Caco-2 (cell line): ENCODE data around the gene PLEKHA5. TPM values are rescaled to one million over a fixed set of nuclear protein-coding genes. Genes with fewer than 3 reads are reported as not detected.

Experiments used
- BruUV-seq: library from RNA; stranded (reverse); fragments of 400-500 nt; replicated peaks from 2 replicates; lab custom pipeline; 2021; lab: Mats Ljungman, UMichigan
- CTCF ChIA-PET: fragments of 300-600 bp; sonication (Branson Sonifier 250); formaldehyde crosslinking; loops from one replicate; lab custom pipeline; 2022; ENCODE audit warnings: antibody characterized with exemption; lab: Charles Lee
- POLR2A ChIA-PET: fragments of 300-600 bp; sonication (Branson Sonifier 250); formaldehyde crosslinking; loops from one replicate; lab custom pipeline; 2022; ENCODE audit warnings: antibody characterized with exemption; lab: Charles Lee
- DNase-seq, 2 experiments: peaks; one replicate each; pipeline versions ENCODE4 v3.0.0 to v3.0.0-alpha.2; 2020 to 2022
- H3K27me3 ChIP-seq: replicated peaks from 2 replicates; pipeline ENCODE4 v1.6.0; 2011; ENCODE audit warnings: low read length; ENCODE audit not compliant: control insufficient read depth, insufficient read depth
- H3K36me3 ChIP-seq: 2 replicates; pipeline ENCODE4 v1.5.1; 2011; ENCODE audit warnings: low read length; ENCODE audit not compliant: control insufficient read depth, insufficient read depth
- H3K4me1 ChIP-seq: fragments of 250-450 bp; sonication (Bioruptor Pico); 2 replicates; pipeline ENCODE4 v1.5.1; 2020; ENCODE audit warnings: mild to moderate bottlenecking
- H3K4me3 ChIP-seq: 2 replicates; pipeline ENCODE4 v1.5.1; 2011; ENCODE audit warnings: low read depth, mild to moderate bottlenecking, control low read depth, low read length
- H3K9me3 ChIP-seq: fragments of 250-450 bp; sonication (Bioruptor Pico); 2 replicates; pipeline ENCODE4 v1.5.1; 2020; ENCODE audit warnings: mild to moderate bottlenecking, moderate library complexity
- H3K27ac Mint-ChIP-seq: one replicate; pipeline ENCODE4 v1.8.0; 2022; ENCODE audit warnings: mixed read lengths; ENCODE audit not compliant: unreplicated experiment
- H3K27me3 Mint-ChIP-seq: one replicate; pipeline ENCODE4 v1.8.0; 2022; ENCODE audit warnings: mixed read lengths; ENCODE audit not compliant: insufficient read depth, unreplicated experiment
- H3K36me3 Mint-ChIP-seq: one replicate; pipeline ENCODE4 v1.8.0; 2022; ENCODE audit warnings: mild to moderate bottlenecking, mixed read lengths; ENCODE audit not compliant: insufficient read depth, unreplicated experiment
- H3K4me1 Mint-ChIP-seq: one replicate; pipeline ENCODE4 v1.8.0; 2022; ENCODE audit warnings: low read depth, mixed read lengths; ENCODE audit not compliant: unreplicated experiment
- H3K4me3 Mint-ChIP-seq: one replicate; pipeline ENCODE4 v1.8.0; 2022; ENCODE audit warnings: mild to moderate bottlenecking, moderate library complexity, mixed read lengths; ENCODE audit not compliant: unreplicated experiment
- H3K9me3 Mint-ChIP-seq: one replicate; pipeline ENCODE4 v1.8.0; 2022; ENCODE audit warnings: mixed read lengths; ENCODE audit not compliant: unreplicated experiment
- CTCF ChIP-seq, 2 experiments: fragments of 200-600 bp in 1 of 2; IDR thresholded peaks; 1 replicate in 1 of 2; 2 replicates in 1 of 2; pipeline versions ENCODE4 v1.5.1 to v1.8.0; 2011 to 2022; ENCODE audit warnings: antibody characterized with exemption in 1 of 2, control low read depth in 1 of 2, inconsistent platforms in 1 of 2, low read depth in 1 of 2, low read length in 1 of 2, mild to moderate bottlenecking in 1 of 2, moderate library complexity in 1 of 2; ENCODE audit not compliant: insufficient read depth in 1 of 2, severe bottlenecking in 1 of 2, unreplicated experiment in 1 of 2
- intact Hi-C: fragments of 100-400 bp; cut with micrococcal nuclease; formaldehyde crosslinking; loops from one replicate; pipeline ENCODE4 v1.10.0; 2022; ENCODE audit not compliant: unreplicated experiment
- total RNA-seq: library from RNA; stranded (reverse); gene quantifications from 2 replicates; pipeline ENCODE4 v1.2.3, GENCODE V29; 2022

Gene PLEKHA5
- total RNA-seq, 1 experiment from 2014 or later: 69.1 TPM

GRCh38 chr12:19138551-19138950 lies 9.0 kb downstream of the PLEKHA5 start:
- Histone ChIP-seq H3K36me3 (no peaks in the 10 kb centered on the region; the same call in 1 of the 2 replicates), H3K4me1 (peaks cover 25% of the 10 kb centered on the region), H3K4me3 (no peak overlapping the region), H3K27me3 (no peaks in the 10 kb centered on the region), H3K9me3 (no peaks in the 10 kb centered on the region)
- H3K27me3 Mint-ChIP-seq: no peaks in the 10 kb centered on the region
- H3K4me1 Mint-ChIP-seq: peaks cover 47% of the 10 kb centered on the region
- H3K9me3 Mint-ChIP-seq: no peaks in the 10 kb centered on the region
- peak overlapping the region; percentile 27 for H3K27ac Mint-ChIP-seq
- ChIA-PET CTCF (interaction anchor here (1.3 kb wide), 1 partner anchor 45 kb away, joined by 3 read pairs; no protein-coding TSS in a partner anchor), POLR2A (interaction anchor here (0.7 kb wide), 1 partner anchor 292 kb away, joined by 4 read pairs; no protein-coding TSS in a partner anchor)
- peaks cover 29% of the 10 kb centered on the region for H3K36me3 Mint-ChIP-seq
- DNase-seq: no peak
- intact Hi-C loops: no loop called here
- no peak overlapping the region for H3K4me3 Mint-ChIP-seq
- no peak for TF ChIP-seq CTCF (IDR thresholded peaks at IDR 0.05; ENCODE audit: insufficient read depth in 1 of 2, low read depth in 1 of 2, low read length in 1 of 2, severe bottlenecking in 1 of 2, unreplicated experiment in 1 of 2)
- BruUV-seq: no TSS peak

GRCh38 chr12:19138956-19139355 lies 9.4 kb downstream of the PLEKHA5 start:
- H3K4me1 Mint-ChIP-seq: peaks cover 49% of the 10 kb centered on the region
- peak overlapping the region; percentile 27 for H3K27ac Mint-ChIP-seq
- no TSS peak for BruUV-seq
- no peak for TF ChIP-seq CTCF (IDR thresholded peaks at IDR 0.05; ENCODE audit: insufficient read depth in 1 of 2, low read depth in 1 of 2, low read length in 1 of 2, severe bottlenecking in 1 of 2, unreplicated experiment in 1 of 2)
- ChIA-PET CTCF (interaction anchor here (0.8 to 1.3 kb wide), 2 partner anchors 43 to 44 kb away, joined by 3 read pairs; no protein-coding TSS in a partner anchor), POLR2A (interaction anchor here (0.7 kb wide), 1 partner anchor 292 kb away, joined by 4 read pairs; no protein-coding TSS in a partner anchor)
- Histone ChIP-seq H3K27me3 (no peaks in the 10 kb centered on the region), H3K4me3 (no peak overlapping the region), H3K4me1 (peaks cover 24% of the 10 kb centered on the region), H3K9me3 (no peaks in the 10 kb centered on the region), H3K36me3 (no peaks in the 10 kb centered on the region; the same call in 1 of the 2 replicates)
- no peaks in the 10 kb centered on the region for H3K27me3 Mint-ChIP-seq
- intact Hi-C loops: loop anchor here (1.0 kb wide), 1 partner anchor 8 kb away; no protein-coding TSS in a partner anchor
- no peaks in the 10 kb centered on the region for H3K9me3 Mint-ChIP-seq
- no peak for DNase-seq
- H3K36me3 Mint-ChIP-seq: peaks cover 29% of the 10 kb centered on the region
- H3K4me3 Mint-ChIP-seq: no peak overlapping the region

GRCh38 chr12:19139615-19140194 lies 10.2 kb downstream of the PLEKHA5 start:
- intact Hi-C loops: loop anchor here (1.0 kb wide), 1 partner anchor 8 kb away; no protein-coding TSS in a partner anchor
- Histone ChIP-seq H3K9me3 (no peaks in the 10 kb centered on the region), H3K36me3 (no peaks in the 10 kb centered on the region; the same call in 1 of the 2 replicates), H3K27me3 (no peaks in the 10 kb centered on the region), H3K4me1 (peaks cover 32% of the 10 kb centered on the region), H3K4me3 (no peak overlapping the region)
- H3K36me3 Mint-ChIP-seq: peaks cover 25% of the 10 kb centered on the region
- no peaks in the 10 kb centered on the region for H3K27me3 Mint-ChIP-seq
- ChIA-PET POLR2A (no interaction called here), CTCF (interaction anchor here (0.8 to 1.3 kb wide), 2 partner anchors 42 to 44 kb away, joined by 3 read pairs; no protein-coding TSS in a partner anchor)
- no peak overlapping the region for H3K4me3 Mint-ChIP-seq
- no TSS peak for BruUV-seq
- peak overlapping the region; percentile 27 for H3K27ac Mint-ChIP-seq
- H3K4me1 Mint-ChIP-seq: peaks cover 52% of the 10 kb centered on the region
- no peak for DNase-seq
- no peaks in the 10 kb centered on the region for H3K9me3 Mint-ChIP-seq
- TF ChIP-seq CTCF (IDR thresholded peaks at IDR 0.05; ENCODE audit: insufficient read depth in 1 of 2, low read depth in 1 of 2, low read length in 1 of 2, severe bottlenecking in 1 of 2, unreplicated experiment in 1 of 2): no peak
